ENCODE measurements around the gene EFEMP2.
A peak's percentile ranks its signal among the peaks of the same experiment; 100 is the strongest.

EFEMP2 gene

DNA sequence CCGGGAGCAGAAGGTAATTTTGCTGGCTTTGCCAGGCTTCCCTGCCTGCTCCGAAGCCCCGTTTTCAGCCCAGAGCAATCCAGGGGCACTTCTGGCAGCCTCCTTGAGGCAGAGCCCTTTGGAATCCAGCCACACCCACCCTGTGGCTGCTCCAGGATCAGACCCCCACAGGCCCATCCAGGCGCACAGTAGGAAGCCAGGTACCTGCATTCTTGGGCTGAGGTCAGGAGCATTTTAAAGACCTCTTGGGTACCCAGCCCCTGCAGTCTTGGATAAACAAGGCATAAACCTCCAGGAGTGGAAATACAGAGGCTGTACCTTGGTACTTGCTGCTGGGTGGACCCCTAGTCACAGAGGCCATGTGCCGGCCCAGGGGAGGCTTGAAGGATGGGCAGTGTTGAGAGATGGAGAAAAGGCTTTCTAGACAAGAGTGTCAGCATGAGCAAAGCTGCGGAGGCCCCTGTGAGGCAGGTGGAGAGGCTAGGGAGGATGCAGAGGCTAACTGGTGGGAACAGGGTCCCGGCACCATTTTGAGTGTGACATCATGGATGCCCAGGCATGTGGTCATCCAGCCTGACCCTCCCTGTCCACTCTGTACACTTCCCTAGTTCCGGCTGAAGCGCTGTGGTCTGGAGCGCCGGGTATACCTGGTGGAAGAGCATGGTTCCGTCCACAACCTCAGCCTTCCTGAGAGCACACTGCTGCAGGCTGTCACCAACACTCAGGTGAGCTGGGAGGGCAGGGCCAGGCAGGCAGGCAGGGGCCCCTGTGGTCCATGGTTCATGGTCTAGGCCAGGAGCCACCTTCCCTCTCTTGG lies 8.5 kb downstream of the EFEMP2 start:
- Histone ChIP-seq H3K4me3 (ENCODE audit: low read length in 2 of 2) (no peak overlapping the region), H3K27ac (replicated peaks; ENCODE audit: low read length) (no peak overlapping the region), H3K14ac (ENCODE audit: low read length) (no peak overlapping the region), H3K18ac (ENCODE audit: low read length) (no peak overlapping the region), H2BK5ac (ENCODE audit: low read length) (no peak overlapping the region), H2BK15ac (ENCODE audit: low read length) (no peak overlapping the region), H3K4ac (ENCODE audit: low read length) (no peak overlapping the region), H2AK5ac (ENCODE audit: low read depth, low read length) (no peak overlapping the region), H3K4me1 (ENCODE audit: control insufficient read depth in 2 of 2, insufficient read depth in 1 of 2, low read depth in 1 of 2, low read length in 2 of 2) (peaks cover 8 to 17% of the 10 kb centered on the region in 2 donors), H3K27me3 (ENCODE audit: control insufficient read depth in 3 of 3, insufficient read depth in 3 of 3, low read depth in 1 of 3, low read length in 3 of 3) (no peaks in the 10 kb centered on the region), H3K23ac (ENCODE audit: low read depth, low read length, poor library complexity) (no peak overlapping the region), H2BK12ac (ENCODE audit: low read length) (no peak overlapping the region), H3K4me2 (ENCODE audit: insufficient read depth, low read length, poor library complexity, severe bottlenecking) (no peak overlapping the region), H2BK120ac (ENCODE audit: low read depth, low read length) (no peak overlapping the region), H3K9me3 (replicated peaks in 1 of 2; ENCODE audit: control insufficient read depth in 2 of 2, insufficient read depth in 1 of 2, low read depth in 1 of 2, low read length in 2 of 2) (no peaks in the 10 kb centered on the region), H3K36me3 (replicated peaks in 1 of 2; ENCODE audit: control insufficient read depth in 2 of 2, insufficient read depth in 2 of 2, low read length in 2 of 2) (peaks cover 40 to 65% of the 10 kb centered on the region in 2 donors), H4K91ac (ENCODE audit: low read depth, low read length, poor library complexity) (no peak overlapping the region), H4K8ac (ENCODE audit: low read depth, low read length) (no peak overlapping the region), H3K9ac (ENCODE audit: low read depth, low read length, poor library complexity) (no peak overlapping the region), H3K79me1 (ENCODE audit: low read depth, low read length) (peaks cover 19% of the 10 kb centered on the region), H2AFZ (ENCODE audit: low read length) (no peak overlapping the region)
- no peak for DNase-seq (ENCODE audit: low spot score)
- WGBS, 2 donors (ENCODE audit: extremely low coverage in 2 of 2, insufficient read length in 2 of 2, insufficient replicate concordance in 1 of 2) = no CpG with 5 or more reads among the region's 12 CpGs

DNA sequence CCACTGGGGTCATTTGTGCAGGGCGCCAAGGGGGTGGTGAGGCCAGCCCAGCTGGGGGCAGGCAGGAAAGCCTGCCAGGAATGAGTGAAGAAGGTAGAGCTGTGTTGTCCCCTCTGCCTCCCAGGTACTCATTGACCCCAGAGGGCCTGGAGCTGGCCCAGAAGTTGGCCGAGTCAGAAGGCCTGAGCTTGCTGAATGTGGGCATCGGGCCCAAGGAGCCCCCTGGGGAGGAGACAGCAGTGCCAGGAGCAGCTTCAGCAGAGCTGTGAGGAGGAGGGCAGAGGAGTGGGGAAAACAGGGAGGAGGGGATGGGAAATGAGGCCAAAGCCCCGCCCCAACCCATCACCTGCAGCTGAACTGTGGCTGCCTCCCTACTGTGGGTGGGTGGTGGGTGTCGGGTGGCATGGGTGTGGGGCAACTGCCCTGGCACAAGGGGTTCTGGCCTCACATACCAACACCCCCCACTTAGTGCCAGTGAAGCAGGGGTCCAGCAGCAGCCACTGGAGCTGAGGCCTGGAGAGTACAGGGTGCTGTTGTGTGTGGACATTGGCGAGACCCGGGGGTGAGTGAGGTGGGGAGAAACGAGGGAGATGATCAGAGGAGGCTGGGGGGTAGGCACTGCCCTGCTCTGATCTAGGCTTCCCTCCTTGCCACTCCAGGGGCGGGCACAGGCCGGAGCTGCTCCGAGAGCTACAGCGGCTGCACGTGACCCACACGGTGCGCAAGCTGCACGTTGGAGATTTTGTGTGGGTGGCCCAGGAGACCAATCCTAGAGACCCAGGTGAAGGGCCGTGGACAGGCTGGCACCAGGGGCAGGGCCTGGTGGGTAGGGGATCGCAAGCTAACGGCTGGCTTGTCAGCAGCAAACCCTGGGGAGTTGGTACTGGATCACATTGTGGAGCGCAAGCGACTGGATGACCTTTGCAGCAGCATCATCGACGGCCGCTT lies 9.4 kb downstream of the EFEMP2 start:
- Histone ChIP-seq H2AFZ (ENCODE audit: low read length) (no peak overlapping the region), H2BK120ac (ENCODE audit: low read depth, low read length) (no peak overlapping the region), H3K4me1 (ENCODE audit: control insufficient read depth in 2 of 2, insufficient read depth in 1 of 2, low read depth in 1 of 2, low read length in 2 of 2) (peaks cover 8 to 15% of the 10 kb centered on the region in 2 donors), H3K9me3 (replicated peaks in 1 of 2; ENCODE audit: control insufficient read depth in 2 of 2, insufficient read depth in 1 of 2, low read depth in 1 of 2, low read length in 2 of 2) (no peaks in the 10 kb centered on the region), H4K91ac (ENCODE audit: low read depth, low read length, poor library complexity) (no peak overlapping the region), H3K27ac (replicated peaks; ENCODE audit: low read length) (no peak overlapping the region), H3K36me3 (replicated peaks in 1 of 2; ENCODE audit: control insufficient read depth in 2 of 2, insufficient read depth in 2 of 2, low read length in 2 of 2) (peaks cover 40 to 65% of the 10 kb centered on the region in 2 donors), H4K8ac (ENCODE audit: low read depth, low read length) (no peak overlapping the region), H2BK12ac (ENCODE audit: low read length) (no peak overlapping the region), H3K27me3 (ENCODE audit: control insufficient read depth in 3 of 3, insufficient read depth in 3 of 3, low read depth in 1 of 3, low read length in 3 of 3) (no peaks in the 10 kb centered on the region), H3K79me1 (ENCODE audit: low read depth, low read length) (peaks cover 19% of the 10 kb centered on the region), H3K14ac (ENCODE audit: low read length) (no peak overlapping the region), H2BK15ac (ENCODE audit: low read length) (no peak overlapping the region), H3K23ac (ENCODE audit: low read depth, low read length, poor library complexity) (peak overlapping the region; percentile 0), H2AK5ac (ENCODE audit: low read depth, low read length) (no peak overlapping the region), H2BK5ac (ENCODE audit: low read length) (no peak overlapping the region), H3K4me2 (ENCODE audit: insufficient read depth, low read length, poor library complexity, severe bottlenecking) (no peak overlapping the region), H3K18ac (ENCODE audit: low read length) (no peak overlapping the region), H3K4me3 (ENCODE audit: low read length in 2 of 2) (no peak overlapping the region), H3K4ac (ENCODE audit: low read length) (no peak overlapping the region), H3K9ac (ENCODE audit: low read depth, low read length, poor library complexity) (peak overlapping the region; percentile 16)
- no CpG with 5 or more reads among the region's 24 CpGs for WGBS, 2 donors (ENCODE audit: extremely low coverage in 2 of 2, insufficient read length in 2 of 2, insufficient replicate concordance in 1 of 2)
- DNase-seq (ENCODE audit: low spot score) = no peak

DNA sequence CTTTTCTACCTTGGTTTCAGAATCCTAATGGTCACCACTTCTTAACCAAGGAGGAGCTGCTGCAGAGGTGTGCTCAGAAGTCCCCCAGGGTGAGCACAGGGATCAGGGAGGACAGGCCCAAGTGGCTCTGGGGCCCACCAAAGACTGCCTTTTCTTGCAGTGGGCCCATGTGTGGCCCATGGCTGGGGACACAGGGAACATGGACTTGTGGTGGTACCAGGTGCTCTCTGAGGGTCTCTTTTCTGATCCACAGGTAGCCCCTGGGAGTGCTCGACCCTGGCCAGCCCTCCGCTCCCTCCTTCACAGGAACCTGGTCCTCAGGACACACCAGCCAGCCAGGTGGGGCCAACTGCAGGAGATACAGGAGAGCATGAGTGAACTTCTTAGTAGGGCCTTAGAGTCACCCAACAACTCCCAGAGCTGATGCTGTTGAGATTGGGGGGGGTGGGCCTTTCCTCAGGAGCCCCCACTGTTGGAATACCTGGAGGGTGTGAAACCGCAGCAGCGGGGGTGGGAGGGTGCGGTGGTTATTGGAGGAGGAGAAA lies 10.3 kb downstream of the EFEMP2 start:
- Histone ChIP-seq H3K4me2 (ENCODE audit: insufficient read depth, low read length, poor library complexity, severe bottlenecking) (no peak overlapping the region), H3K36me3 (replicated peaks in 1 of 2; ENCODE audit: control insufficient read depth in 2 of 2, insufficient read depth in 2 of 2, low read length in 2 of 2) (peaks cover 40 to 58% of the 10 kb centered on the region in 2 donors), H3K9me3 (replicated peaks in 1 of 2; ENCODE audit: control insufficient read depth in 2 of 2, insufficient read depth in 1 of 2, low read depth in 1 of 2, low read length in 2 of 2) (no peaks in the 10 kb centered on the region), H2BK120ac (ENCODE audit: low read depth, low read length) (no peak overlapping the region), H3K4me3 (ENCODE audit: low read length in 2 of 2) (peak overlapping the region in 1 of 2 donors; percentile 83), H3K4ac (ENCODE audit: low read length) (no peak overlapping the region), H3K27me3 (ENCODE audit: control insufficient read depth in 3 of 3, insufficient read depth in 3 of 3, low read depth in 1 of 3, low read length in 3 of 3) (no peaks in the 10 kb centered on the region), H2AFZ (ENCODE audit: low read length) (no peak overlapping the region), H3K23ac (ENCODE audit: low read depth, low read length, poor library complexity) (no peak overlapping the region), H3K14ac (ENCODE audit: low read length) (no peak overlapping the region), H3K27ac (replicated peaks; ENCODE audit: low read length) (no peak overlapping the region), H2BK12ac (ENCODE audit: low read length) (no peak overlapping the region), H4K91ac (ENCODE audit: low read depth, low read length, poor library complexity) (no peak overlapping the region), H3K9ac (ENCODE audit: low read depth, low read length, poor library complexity) (no peak overlapping the region), H3K79me1 (ENCODE audit: low read depth, low read length) (peaks cover 22% of the 10 kb centered on the region), H3K18ac (ENCODE audit: low read length) (no peak overlapping the region), H2BK5ac (ENCODE audit: low read length) (no peak overlapping the region), H2AK5ac (ENCODE audit: low read depth, low read length) (peak overlapping the region; percentile 43), H2BK15ac (ENCODE audit: low read length) (no peak overlapping the region), H3K4me1 (ENCODE audit: control insufficient read depth in 2 of 2, insufficient read depth in 1 of 2, low read depth in 1 of 2, low read length in 2 of 2) (peaks cover 8 to 14% of the 10 kb centered on the region in 2 donors), H4K8ac (ENCODE audit: low read depth, low read length) (no peak overlapping the region)
- no CpG with 5 or more reads among the region's 5 CpGs for WGBS, 2 donors (ENCODE audit: extremely low coverage in 2 of 2, insufficient read length in 2 of 2, insufficient replicate concordance in 1 of 2)
- DNase-seq (ENCODE audit: low spot score) = no peak

Measured in neuronal stem cell (in vitro differentiated cells).